ENCODE measurements around the gene MED19. TPM values are rescaled to one million over a fixed set of nuclear protein-coding genes. Genes with fewer than 3 reads are reported as not detected.

MED19 gene
- total RNA-seq, 1 donor from 2014 or later: 19.7 TPM

GRCh38 chr11:57679396-57679795, 32.6 kb downstream of the MED19 start:
- Mint-ChIP-seq H3K27me3 (ENCODE audit: low read depth) (no peaks in the 10 kb centered on the region), H3K4me3 (no peak overlapping the region), H3K4me1 (peaks cover 12% of the 10 kb centered on the region), H3K27ac (no peak overlapping the region), H3K9me3 (no peaks in the 10 kb centered on the region), H3K36me3 (peaks cover 25% of the 10 kb centered on the region)
- DNase-seq (ENCODE audit: low spot score in 2 of 2, unreplicated experiment in 2 of 2): no peak
- TF ChIP-seq, protein P1, sequence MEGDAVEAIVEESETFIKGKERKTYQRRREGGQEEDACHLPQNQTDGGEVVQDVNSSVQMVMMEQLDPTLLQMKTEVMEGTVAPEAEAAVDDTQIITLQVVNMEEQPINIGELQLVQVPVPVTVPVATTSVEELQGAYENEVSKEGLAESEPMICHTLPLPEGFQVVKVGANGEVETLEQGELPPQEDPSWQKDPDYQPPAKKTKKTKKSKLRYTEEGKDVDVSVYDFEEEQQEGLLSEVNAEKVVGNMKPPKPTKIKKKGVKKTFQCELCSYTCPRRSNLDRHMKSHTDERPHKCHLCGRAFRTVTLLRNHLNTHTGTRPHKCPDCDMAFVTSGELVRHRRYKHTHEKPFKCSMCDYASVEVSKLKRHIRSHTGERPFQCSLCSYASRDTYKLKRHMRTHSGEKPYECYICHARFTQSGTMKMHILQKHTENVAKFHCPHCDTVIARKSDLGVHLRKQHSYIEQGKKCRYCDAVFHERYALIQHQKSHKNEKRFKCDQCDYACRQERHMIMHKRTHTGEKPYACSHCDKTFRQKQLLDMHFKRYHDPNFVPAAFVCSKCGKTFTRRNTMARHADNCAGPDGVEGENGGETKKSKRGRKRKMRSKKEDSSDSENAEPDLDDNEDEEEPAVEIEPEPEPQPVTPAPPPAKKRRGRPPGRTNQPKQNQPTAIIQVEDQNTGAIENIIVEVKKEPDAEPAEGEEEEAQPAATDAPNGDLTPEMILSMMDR (IDR thresholded peaks at IDR 0.05; ENCODE audit: unreplicated experiment): no peak

- Mint-ChIP-seq H3K27me3 (ENCODE audit: low read depth) (no peaks in the 10 kb centered on the region), H3K4me3 (no peak overlapping the region), H3K9me3 (no peaks in the 10 kb centered on the region), H3K36me3 (peaks cover 24% of the 10 kb centered on the region), H3K4me1 (peaks cover 15% of the 10 kb centered on the region), H3K27ac (peak overlapping the region; percentile 87)
- DNase-seq (ENCODE audit: low spot score in 2 of 2, unreplicated experiment in 2 of 2): no peak
- TF ChIP-seq, protein P1 (IDR thresholded peaks at IDR 0.05; ENCODE audit: unreplicated experiment): no peak
Observed at GRCh38 chr11:57675176-57675941, 36.7 kb downstream of the MED19 start.

- Mint-ChIP-seq H3K4me1 (peaks cover 21% of the 10 kb centered on the region), H3K9me3 (no peaks in the 10 kb centered on the region), H3K27me3 (ENCODE audit: low read depth) (no peaks in the 10 kb centered on the region), H3K4me3 (no peak overlapping the region), H3K27ac (peak overlapping the region; percentile 17), H3K36me3 (peaks cover 24% of the 10 kb centered on the region)
- TF ChIP-seq, protein P1 (IDR thresholded peaks at IDR 0.05; ENCODE audit: unreplicated experiment): no peak
- no peak for DNase-seq (ENCODE audit: low spot score in 2 of 2, unreplicated experiment in 2 of 2)
Observed at GRCh38 chr11:57674251-57674650, 37.8 kb downstream of the MED19 start.

- peaks cover 20% of the 10 kb centered on the region for H3K4me1 Mint-ChIP-seq
- TF ChIP-seq, protein P1 (IDR thresholded peaks at IDR 0.05; ENCODE audit: unreplicated experiment): no peak
- H3K27ac Mint-ChIP-seq: peak overlapping the region; percentile 100
- H3K27me3 Mint-ChIP-seq (ENCODE audit: low read depth): no peaks in the 10 kb centered on the region
- no peaks in the 10 kb centered on the region for H3K9me3 Mint-ChIP-seq
- peaks cover 12% of the 10 kb centered on the region for H3K36me3 Mint-ChIP-seq
- H3K4me3 Mint-ChIP-seq: peak overlapping the region; percentile 91
- peak in 1 of 2 experiments; percentile 68 for DNase-seq (ENCODE audit: low spot score in 2 of 2, unreplicated experiment in 2 of 2)
Observed at GRCh38 chr11:57668434-57668782, 43.6 kb downstream of the MED19 start.

DNA sequence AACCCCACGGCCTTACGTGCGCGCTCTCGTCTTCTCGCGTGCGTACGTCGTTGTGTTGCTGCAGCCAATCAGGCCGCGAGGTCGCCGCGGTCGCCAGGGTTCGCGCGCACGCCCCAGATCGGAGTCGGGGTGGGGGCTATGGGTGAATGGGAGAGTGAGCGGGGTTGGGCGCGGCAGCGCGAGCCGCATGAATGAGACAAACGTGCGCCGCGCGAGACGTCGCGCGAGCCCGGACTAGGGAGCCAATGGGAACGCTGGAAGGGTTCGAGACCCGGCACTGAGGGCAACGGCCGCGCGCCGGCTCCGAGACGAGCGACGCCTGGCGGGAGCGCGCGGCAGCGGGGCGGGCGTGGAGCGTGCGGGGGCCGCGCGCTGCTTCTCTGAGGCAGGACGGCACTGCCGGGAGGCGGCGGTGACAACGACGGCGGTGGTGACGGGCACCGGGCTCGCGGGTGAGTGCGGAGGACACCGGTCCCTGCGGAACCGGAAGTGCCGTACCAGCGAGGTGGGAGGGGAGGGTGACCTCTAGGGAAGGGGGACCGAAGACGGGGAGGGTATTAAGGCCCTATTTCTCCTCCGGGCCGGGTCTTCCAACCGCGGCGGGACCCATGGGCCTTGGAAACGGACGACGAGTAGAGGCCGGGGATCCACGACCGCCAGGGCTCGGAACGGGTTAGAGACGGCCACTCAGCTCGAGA, 44.1 kb downstream of the MED19 start, which contains the start of gene ZDHHC5:
TSS of gene ZDHHC5 (plus strand) at position 379 of the 698 bp plus-strand sequence. CDS start 4,977 bp downstream, outside the sequence.
- peak; percentile 97 to 98 for DNase-seq (ENCODE audit: low spot score in 2 of 2, unreplicated experiment in 2 of 2)
- Mint-ChIP-seq H3K36me3 (peaks cover 8% of the 10 kb centered on the region), H3K27me3 (ENCODE audit: low read depth) (no peaks in the 10 kb centered on the region), H3K9me3 (no peaks in the 10 kb centered on the region), H3K4me3 (peak within 1 kb of the TSS; percentile 91), H3K4me1 (peaks cover 20% of the 10 kb centered on the region), H3K27ac (peak within 1 kb of the TSS; percentile 100)
- TF ChIP-seq, protein P1 (IDR thresholded peaks at IDR 0.05; ENCODE audit: unreplicated experiment): peak; percentile 65
